ENCODE data around the gene SLC28A1. TPM values are rescaled to one million over a fixed set of nuclear protein-coding genes. Genes with fewer than 3 reads are reported as not detected.

SLC28A1 gene
- polyA plus RNA-seq, 1 donor (not counting 4 experiments of a cell fraction or from before 2014, with no cell fraction given) = not detected

DNA sequence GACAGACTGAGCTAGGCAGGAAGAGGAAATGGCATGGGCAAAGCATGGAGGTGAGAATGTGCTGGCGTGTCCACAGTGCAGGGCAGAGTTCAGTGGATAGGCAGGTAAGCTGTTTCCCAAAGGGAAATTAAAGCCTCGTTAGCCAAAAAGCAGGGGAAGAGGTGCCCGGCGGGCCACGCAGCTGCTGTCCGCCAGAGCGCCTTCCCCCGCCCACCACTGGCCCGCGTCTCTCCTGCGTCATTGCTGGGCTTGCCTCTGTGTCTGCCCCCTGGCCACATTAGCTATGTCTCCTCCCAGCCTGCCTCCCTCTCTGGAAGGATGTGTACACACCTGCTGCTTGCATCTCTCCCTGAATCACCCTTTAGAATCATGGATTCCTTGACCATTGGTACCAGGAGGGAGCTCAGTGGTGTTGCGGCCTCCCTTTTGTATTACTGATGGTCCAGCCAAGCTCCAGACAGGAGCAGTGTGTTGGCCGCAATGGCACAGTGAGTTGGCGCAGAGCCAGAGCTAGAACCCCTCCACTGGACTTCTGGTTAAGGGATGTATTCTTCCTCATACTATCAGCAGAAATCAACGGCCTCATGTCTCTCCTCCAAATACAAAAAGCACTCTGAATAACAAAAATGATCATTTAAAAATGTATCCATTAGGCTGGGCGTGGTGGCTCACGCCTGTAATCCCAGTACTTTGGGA, 26.6 kb downstream of the SLC28A1 start:
- H3K4me2 ChIP-seq (ENCODE audit: control insufficient read depth, extremely low read depth, insufficient read depth, low read depth, low read length) = no peak overlapping the region
- no peaks in the 10 kb centered on the region for H3K36me3 ChIP-seq (ENCODE audit: control insufficient read depth in 2 of 2, extremely low read depth in 1 of 2, insufficient read depth in 2 of 2, low read length in 2 of 2)
- no peak for FAIRE-seq
- no peaks in the 10 kb centered on the region for H4K20me1 ChIP-seq (ENCODE audit: control insufficient read depth, extremely low read depth, insufficient read depth, low read length)
- dilution Hi-C loops (cut with MboI; ENCODE audit: extremely low pct_ligation_motif_present, low sequenced_read_pairs) = no loop called here
- H3K9ac ChIP-seq (ENCODE audit: control insufficient read depth, extremely low read depth, insufficient read depth, low read length) = no peak overlapping the region
- no peaks in the 10 kb centered on the region for H3K27me3 ChIP-seq (ENCODE audit: control insufficient read depth, extremely low read depth, insufficient read depth, low read length)
- DNase-seq (ENCODE audit: low read depth, low spot score) = no peak
- no peak overlapping the region for H2AFZ ChIP-seq (ENCODE audit: control insufficient read depth, low read length)
- H3K79me2 ChIP-seq (ENCODE audit: control insufficient read depth, insufficient read depth, low read length) = no peaks in the 10 kb centered on the region
- H3K9me1 ChIP-seq (ENCODE audit: control insufficient read depth, extremely low read depth, insufficient read depth, low read length) = no peaks in the 10 kb centered on the region
- no peaks in the 10 kb centered on the region for H3K9me3 ChIP-seq (ENCODE audit: control insufficient read depth, low read depth, low read length)
- H3K4me1 ChIP-seq (ENCODE audit: control insufficient read depth, extremely low read depth, insufficient read depth, low read length) = peaks cover 31% of the 10 kb centered on the region
- H3K4me3 ChIP-seq (ENCODE audit: control insufficient read depth in 2 of 3, extremely low read depth in 1 of 3, insufficient read depth in 2 of 3, low read depth in 1 of 3, low read length in 3 of 3) = no peak overlapping the region
- TF ChIP-seq, protein P1, sequence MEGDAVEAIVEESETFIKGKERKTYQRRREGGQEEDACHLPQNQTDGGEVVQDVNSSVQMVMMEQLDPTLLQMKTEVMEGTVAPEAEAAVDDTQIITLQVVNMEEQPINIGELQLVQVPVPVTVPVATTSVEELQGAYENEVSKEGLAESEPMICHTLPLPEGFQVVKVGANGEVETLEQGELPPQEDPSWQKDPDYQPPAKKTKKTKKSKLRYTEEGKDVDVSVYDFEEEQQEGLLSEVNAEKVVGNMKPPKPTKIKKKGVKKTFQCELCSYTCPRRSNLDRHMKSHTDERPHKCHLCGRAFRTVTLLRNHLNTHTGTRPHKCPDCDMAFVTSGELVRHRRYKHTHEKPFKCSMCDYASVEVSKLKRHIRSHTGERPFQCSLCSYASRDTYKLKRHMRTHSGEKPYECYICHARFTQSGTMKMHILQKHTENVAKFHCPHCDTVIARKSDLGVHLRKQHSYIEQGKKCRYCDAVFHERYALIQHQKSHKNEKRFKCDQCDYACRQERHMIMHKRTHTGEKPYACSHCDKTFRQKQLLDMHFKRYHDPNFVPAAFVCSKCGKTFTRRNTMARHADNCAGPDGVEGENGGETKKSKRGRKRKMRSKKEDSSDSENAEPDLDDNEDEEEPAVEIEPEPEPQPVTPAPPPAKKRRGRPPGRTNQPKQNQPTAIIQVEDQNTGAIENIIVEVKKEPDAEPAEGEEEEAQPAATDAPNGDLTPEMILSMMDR (optimal IDR thresholded peaks at IDR 0.05 in 1 of 3, IDR thresholded peaks at IDR 0.05 in 1 of 3, conservative IDR thresholded peaks at IDR 0.05 in 1 of 3; ENCODE audit: extremely low read depth in 1 of 3, insufficient read depth in 2 of 3, low read length in 3 of 3) = no peak
- TF ChIP-seq EZH2 (IDR thresholded peaks at IDR 0.05; ENCODE audit: low read length) = no peak
- no peak overlapping the region for H3K27ac ChIP-seq (ENCODE audit: control insufficient read depth, insufficient read depth, low read length)

DNA sequence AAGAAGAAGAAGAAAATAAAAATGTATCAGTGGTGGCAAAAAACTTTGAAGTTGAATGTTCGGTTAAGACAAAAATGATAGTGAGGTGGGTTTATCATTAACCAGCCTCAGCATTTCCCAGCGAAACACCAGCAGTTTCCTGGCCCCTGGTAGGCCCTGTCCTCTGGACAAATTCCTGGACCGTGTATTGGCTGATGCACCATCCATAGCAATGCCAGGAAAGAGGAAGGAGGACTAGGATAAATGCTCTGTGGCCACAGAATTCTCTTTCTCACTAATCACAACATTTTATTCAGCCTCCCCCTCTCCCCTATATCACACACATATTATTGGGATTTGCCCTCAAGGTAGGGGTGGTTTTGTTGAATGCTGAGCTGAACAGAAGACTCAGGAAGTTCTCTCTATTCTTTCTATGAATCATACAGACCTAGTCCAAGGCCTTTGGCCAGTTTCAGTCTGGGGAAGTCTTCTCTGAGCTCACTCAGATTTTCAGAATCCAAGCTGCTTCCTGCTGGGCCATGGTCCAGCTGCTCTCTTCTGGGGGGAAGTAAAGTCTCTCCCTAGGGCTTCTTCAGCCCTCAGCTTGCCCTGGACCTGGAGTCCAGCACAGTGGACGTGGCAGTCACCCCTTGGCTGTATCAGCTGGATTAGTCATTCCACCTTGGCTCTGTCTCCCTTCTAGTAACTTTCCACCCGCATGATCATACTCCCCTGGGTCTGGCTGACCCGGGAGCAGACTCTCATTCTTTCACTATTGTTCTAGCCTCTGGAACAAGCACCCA, 27.6 kb downstream of the SLC28A1 start:
- Histone ChIP-seq H3K9me3 (ENCODE audit: control insufficient read depth, low read depth, low read length) (no peaks in the 10 kb centered on the region), H4K20me1 (ENCODE audit: control insufficient read depth, extremely low read depth, insufficient read depth, low read length) (no peaks in the 10 kb centered on the region), H3K27ac (ENCODE audit: control insufficient read depth, insufficient read depth, low read length) (peak overlapping the region; percentile 83), H3K36me3 (ENCODE audit: control insufficient read depth in 2 of 2, extremely low read depth in 1 of 2, insufficient read depth in 2 of 2, low read length in 2 of 2) (no peaks in the 10 kb centered on the region), H3K79me2 (ENCODE audit: control insufficient read depth, insufficient read depth, low read length) (no peaks in the 10 kb centered on the region), H3K27me3 (ENCODE audit: control insufficient read depth, extremely low read depth, insufficient read depth, low read length) (no peaks in the 10 kb centered on the region), H2AFZ (ENCODE audit: control insufficient read depth, low read length) (peak overlapping the region; percentile 96), H3K9me1 (ENCODE audit: control insufficient read depth, extremely low read depth, insufficient read depth, low read length) (no peaks in the 10 kb centered on the region), H3K9ac (ENCODE audit: control insufficient read depth, extremely low read depth, insufficient read depth, low read length) (peak overlapping the region; percentile 58), H3K4me3 (ENCODE audit: control insufficient read depth in 2 of 3, extremely low read depth in 1 of 3, insufficient read depth in 2 of 3, low read depth in 1 of 3, low read length in 3 of 3) (no peak overlapping the region), H3K4me2 (ENCODE audit: control insufficient read depth, extremely low read depth, insufficient read depth, low read depth, low read length) (peak overlapping the region; percentile 72), H3K4me1 (ENCODE audit: control insufficient read depth, extremely low read depth, insufficient read depth, low read length) (peaks cover 31% of the 10 kb centered on the region)
- no peak for DNase-seq (ENCODE audit: low read depth, low spot score)
- peak; percentile 23 for FAIRE-seq
- dilution Hi-C loops (cut with MboI; ENCODE audit: extremely low pct_ligation_motif_present, low sequenced_read_pairs) = no loop called here
- TF ChIP-seq EZH2 (IDR thresholded peaks at IDR 0.05; ENCODE audit: low read length) = no peak
- TF ChIP-seq, protein P1 (optimal IDR thresholded peaks at IDR 0.05 in 1 of 3, IDR thresholded peaks at IDR 0.05 in 1 of 3, conservative IDR thresholded peaks at IDR 0.05 in 1 of 3; ENCODE audit: extremely low read depth in 1 of 3, insufficient read depth in 2 of 3, low read length in 3 of 3) = no peak

Data from keratinocyte (primary cell).